ES-I3 (cell line): Measurements from ENCODE around the gene GPATCH1.
"Not testable (repeated sequence)": the region's sequence is repeated elsewhere in the genome, so short reads cannot be mapped to it uniquely, and the experiment has no call there.

ENCODE experiments used
- H3K36me3 ChIP-seq: 2 replicates; pipeline ENCODE4 v1.6.1; 2013; ENCODE audit warnings: mild to moderate bottlenecking, low read length, control low read depth, moderate library complexity; ENCODE audit not compliant: insufficient read depth
- H3K4me1 ChIP-seq: 2 replicates; pipeline ENCODE4 v1.6.1; 2013; ENCODE audit warnings: mild to moderate bottlenecking, control low read depth, low read length; ENCODE audit not compliant: insufficient read depth
- H3K9ac ChIP-seq: 2 replicates; pipeline ENCODE4 v1.6.1; 2013; ENCODE audit warnings: low read depth, mild to moderate bottlenecking, low read length, moderate library complexity
- H3K9me3 ChIP-seq: 2 replicates; pipeline ENCODE4 v1.6.1; 2013; ENCODE audit warnings: mild to moderate bottlenecking, low read length, moderate library complexity; ENCODE audit not compliant: control insufficient read depth, insufficient read depth

The GPATCH1 gene

GRCh38 chr19:33117501-33117900 is 36.5 kb downstream of the GPATCH1 start:
- Histone ChIP-seq H3K36me3 (no peaks in the 10 kb centered on the region), H3K9ac (no peak overlapping the region), H3K4me1 (no peaks in the 10 kb centered on the region), H3K9me3 (no peaks in the 10 kb centered on the region)

- no peak overlapping the region for H3K9ac ChIP-seq
- no peaks in the 10 kb centered on the region for H3K9me3 ChIP-seq
- no peaks in the 10 kb centered on the region for H3K4me1 ChIP-seq
- no peaks in the 10 kb centered on the region for H3K36me3 ChIP-seq
These were observed 37.7 kb downstream of the GPATCH1 start for GRCh38 chr19:33118643-33119042.

- H3K9ac ChIP-seq, result no peak overlapping the region
- H3K9me3 ChIP-seq, result no peaks in the 10 kb centered on the region
- no peaks in the 10 kb centered on the region for H3K4me1 ChIP-seq
- H3K36me3 ChIP-seq, result peaks cover 11% of the 10 kb centered on the region
These were observed 43.5 kb downstream of the GPATCH1 start for GRCh38 chr19:33124207-33125098.

GRCh38 chr19:33125929-33126388 is 45.0 kb downstream of the GPATCH1 start:
- H3K9ac ChIP-seq, result no peak overlapping the region
- H3K4me1 ChIP-seq, result no peaks in the 10 kb centered on the region
- peaks cover 11% of the 10 kb centered on the region for H3K36me3 ChIP-seq
- no peaks in the 10 kb centered on the region for H3K9me3 ChIP-seq

- H3K9ac ChIP-seq, H3K4me1 ChIP-seq, H3K9me3 ChIP-seq: not testable (repeated sequence)
- H3K36me3 ChIP-seq, result peaks cover 11% of the 10 kb centered on the region
These were observed 45.7 kb downstream of the GPATCH1 start for GRCh38 chr19:33126712-33127111.

- Histone ChIP-seq H3K9me3 (no peaks in the 10 kb centered on the region), H3K36me3 (peaks cover 11% of the 10 kb centered on the region), H3K9ac (no peak overlapping the region), H3K4me1 (no peaks in the 10 kb centered on the region)
These were observed 48.9 kb downstream of the GPATCH1 start for GRCh38 chr19:33129901-33130300.

GRCh38 chr19:33130433-33130832 is 49.5 kb downstream of the GPATCH1 start:
- no peaks in the 10 kb centered on the region for H3K9me3 ChIP-seq
- no peaks in the 10 kb centered on the region for H3K4me1 ChIP-seq
- peaks cover 6% of the 10 kb centered on the region for H3K36me3 ChIP-seq
- no peak overlapping the region for H3K9ac ChIP-seq

- Histone ChIP-seq H3K9ac (no peak within 1 kb of the TSS), H3K36me3 (peaks cover 6% of the 10 kb centered on the region), H3K4me1 (no peaks in the 10 kb centered on the region), H3K9me3 (no peaks in the 10 kb centered on the region)
These were observed 51.0 kb downstream of the GPATCH1 start, which contains the start of gene WDR88 for GRCh38 chr19:33132021-33132420. Gene WDR88, plus strand, starts transcription at chr19:33132114. Its CDS starts 56 bp downstream, at chr19:33132170.

- peaks cover 5% of the 10 kb centered on the region for H3K36me3 ChIP-seq
These were observed 51.4 kb downstream of the GPATCH1 start for GRCh38 chr19:33132425-33132824.

GRCh38 chr19:33133438-33134031 is 52.6 kb downstream of the GPATCH1 start:
- no peak overlapping the region for H3K9ac ChIP-seq
- H3K4me1 ChIP-seq, result no peaks in the 10 kb centered on the region
- no peaks in the 10 kb centered on the region for H3K9me3 ChIP-seq
- no peaks in the 10 kb centered on the region; the same call in 1 of the 2 replicates for H3K36me3 ChIP-seq

More at GRCh38 chr19:33132425-33132824, 51.4 kb downstream of the GPATCH1 start:
- H3K9ac ChIP-seq, result no peak overlapping the region
- H3K9me3 ChIP-seq, result no peaks in the 10 kb centered on the region
- H3K4me1 ChIP-seq, result no peaks in the 10 kb centered on the region

- H3K9ac ChIP-seq, result peak overlapping the region; percentile 28; the same call in 1 of the 2 replicates
- peaks cover 4% of the 10 kb centered on the region; the same call in 1 of the 2 replicates for H3K4me1 ChIP-seq
- H3K36me3 ChIP-seq, result no peaks in the 10 kb centered on the region
- H3K9me3 ChIP-seq, result no peaks in the 10 kb centered on the region
These were observed 53.6 kb downstream of the GPATCH1 start for GRCh38 chr19:33134571-33135041.

- Histone ChIP-seq H3K4me1 (peaks cover 6% of the 10 kb centered on the region; the same call in 1 of the 2 replicates), H3K9me3 (no peaks in the 10 kb centered on the region), H3K36me3 (no peaks in the 10 kb centered on the region), H3K9ac (no peak overlapping the region)
These were observed 58.2 kb downstream of the GPATCH1 start for GRCh38 chr19:33139165-33139564.

- Histone ChIP-seq H3K36me3 (no peaks in the 10 kb centered on the region), H3K9ac (no peak overlapping the region), H3K9me3 (no peaks in the 10 kb centered on the region), H3K4me1 (peaks cover 6% of the 10 kb centered on the region; the same call in 1 of the 2 replicates)
These were observed 63.0 kb downstream of the GPATCH1 start for GRCh38 chr19:33143897-33144405.

GRCh38 chr19:33146209-33146608 is 65.2 kb downstream of the GPATCH1 start:
- no peaks in the 10 kb centered on the region for H3K36me3 ChIP-seq
- H3K9me3 ChIP-seq, result no peaks in the 10 kb centered on the region
- no peaks in the 10 kb centered on the region for H3K4me1 ChIP-seq
- H3K9ac ChIP-seq, result no peak overlapping the region
